AG09319 (cell line): ENCODE results near the gene MMP11.

Experiments used
- DNase-seq: peaks from one replicate; pipeline ENCODE4 v3.0.0-alpha.2; 2010; ENCODE audit warnings: low read depth; ENCODE audit errors: extremely low read depth
- CTCF ChIP-seq: IDR thresholded peaks from 2 replicates; pipeline ENCODE4 v1.5.1; 2011; ENCODE audit warnings: low read depth, mild to moderate bottlenecking, inconsistent platforms, low read length, moderate library complexity

Gene MMP11

GRCh38 chr22:23782252-23782651 is 9.6 kb downstream of the MMP11 start:
- TF ChIP-seq CTCF = no peak
- DNase-seq = no peak

GRCh38 chr22:23782703-23783102 is 10.1 kb downstream of the MMP11 start:
- no peak for TF ChIP-seq CTCF
- DNase-seq = no peak

- DNase-seq = no peak
- no peak for TF ChIP-seq CTCF
Observed at GRCh38 chr22:23783265-23784150, 10.9 kb downstream of the MMP11 start.

- TF ChIP-seq CTCF = no peak
- DNase-seq = no peak
Observed at GRCh38 chr22:23784215-23784732, 11.6 kb downstream of the MMP11 start.

GRCh38 chr22:23786261-23786710 is 13.6 kb downstream of the MMP11 start:
- DNase-seq = no peak
- TF ChIP-seq CTCF = no peak

GRCh38 chr22:23786752-23787599 is 14.3 kb downstream of the MMP11 start, which contains the start of gene SMARCB1:
Gene SMARCB1, plus strand, starts transcription at chr22:23786966. Its CDS starts 204 bp downstream, at chr22:23787170.
- DNase-seq = peak; percentile 66
- TF ChIP-seq CTCF = no peak

GRCh38 chr22:23787600-23787896 is 14.9 kb downstream of the MMP11 start:
- TF ChIP-seq CTCF = no peak
- DNase-seq = no peak
